ENCODE results near the gene PEX5L.

DNA sequence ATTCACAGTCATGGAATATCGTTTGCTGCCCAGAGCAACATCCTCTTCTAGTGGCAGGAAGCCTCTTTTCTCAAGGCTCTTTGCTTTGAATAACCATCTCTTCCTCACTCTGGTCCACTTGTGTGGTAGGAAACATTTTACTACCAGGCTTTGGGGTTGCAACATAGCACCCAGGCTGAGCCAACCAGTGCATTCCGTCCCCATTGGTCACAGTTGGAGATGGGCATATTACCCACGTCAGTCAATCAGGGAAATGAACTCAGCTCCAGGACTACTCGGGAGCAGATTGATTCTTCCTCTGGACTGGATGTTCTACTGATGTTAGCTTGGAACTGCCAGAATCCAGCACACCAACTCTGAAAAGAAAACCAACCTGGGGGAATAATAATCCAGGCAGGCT, 4.2 kb upstream of the PEX5L start:
- TF ChIP-seq, protein P1, sequence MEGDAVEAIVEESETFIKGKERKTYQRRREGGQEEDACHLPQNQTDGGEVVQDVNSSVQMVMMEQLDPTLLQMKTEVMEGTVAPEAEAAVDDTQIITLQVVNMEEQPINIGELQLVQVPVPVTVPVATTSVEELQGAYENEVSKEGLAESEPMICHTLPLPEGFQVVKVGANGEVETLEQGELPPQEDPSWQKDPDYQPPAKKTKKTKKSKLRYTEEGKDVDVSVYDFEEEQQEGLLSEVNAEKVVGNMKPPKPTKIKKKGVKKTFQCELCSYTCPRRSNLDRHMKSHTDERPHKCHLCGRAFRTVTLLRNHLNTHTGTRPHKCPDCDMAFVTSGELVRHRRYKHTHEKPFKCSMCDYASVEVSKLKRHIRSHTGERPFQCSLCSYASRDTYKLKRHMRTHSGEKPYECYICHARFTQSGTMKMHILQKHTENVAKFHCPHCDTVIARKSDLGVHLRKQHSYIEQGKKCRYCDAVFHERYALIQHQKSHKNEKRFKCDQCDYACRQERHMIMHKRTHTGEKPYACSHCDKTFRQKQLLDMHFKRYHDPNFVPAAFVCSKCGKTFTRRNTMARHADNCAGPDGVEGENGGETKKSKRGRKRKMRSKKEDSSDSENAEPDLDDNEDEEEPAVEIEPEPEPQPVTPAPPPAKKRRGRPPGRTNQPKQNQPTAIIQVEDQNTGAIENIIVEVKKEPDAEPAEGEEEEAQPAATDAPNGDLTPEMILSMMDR (IDR thresholded peaks at IDR 0.05), result no peak
- no peak for TF ChIP-seq POLR2A (IDR thresholded peaks at IDR 0.05)

Measured in esophagus squamous epithelium (tissue), 4 donors.